Ishikawa (cell line): ENCODE results near the gene TPR.

ENCODE experiments used
- CEBPB ChIP-seq: IDR thresholded peaks from 2 replicates; pipeline ENCODE4 v1.6.1; 2012
- CREB1 ChIP-seq: IDR thresholded peaks from 2 replicates; pipeline ENCODE4 v1.6.1; 2012; ENCODE audit warnings: low read depth
- EGR1 ChIP-seq: IDR thresholded peaks from 2 replicates; pipeline ENCODE4 v1.6.1; 2012
- EP300 ChIP-seq: IDR thresholded peaks from 2 replicates; pipeline ENCODE4 v1.6.1; 2012; ENCODE audit warnings: borderline replicate concordance
- FOXM1 ChIP-seq: IDR thresholded peaks from 2 replicates; pipeline ENCODE4 v1.6.1; 2012; ENCODE audit warnings: low read depth, borderline replicate concordance
- NFIC ChIP-seq: IDR thresholded peaks from 2 replicates; pipeline ENCODE4 v1.6.1; 2012
- RAD21 ChIP-seq: IDR thresholded peaks from 2 replicates; pipeline ENCODE4 v1.6.1; 2012; ENCODE audit warnings: low read depth
- TAF1 ChIP-seq: IDR thresholded peaks from 2 replicates; pipeline ENCODE4 v1.6.1; 2012; ENCODE audit warnings: low read depth, mild to moderate bottlenecking
- TCF12 ChIP-seq: IDR thresholded peaks from 2 replicates; pipeline ENCODE4 v1.6.1; 2012; ENCODE audit warnings: low read depth
- TEAD4 ChIP-seq: IDR thresholded peaks from 2 replicates; pipeline ENCODE4 v1.6.1; 2012
- YY1 ChIP-seq: IDR thresholded peaks from 2 replicates; pipeline ENCODE4 v1.6.1; 2012; ENCODE audit warnings: low read depth
- ZBTB7A ChIP-seq: IDR thresholded peaks from 2 replicates; pipeline ENCODE4 v1.6.1; 2012; ENCODE audit warnings: low read depth
- TF ChIP-seq, protein P1 (sequence below): IDR thresholded peaks from 2 replicates; pipeline ENCODE4 v1.6.1; 2012
- TF ChIP-seq, protein P2 (sequence below): IDR thresholded peaks from 2 replicates; pipeline ENCODE4 v1.6.1; 2012
- TF ChIP-seq, protein P3 (sequence below): IDR thresholded peaks from 2 replicates; pipeline ENCODE4 v1.6.1; 2012; ENCODE audit warnings: low read depth, mild to moderate bottlenecking

The TPR gene

DNA sequence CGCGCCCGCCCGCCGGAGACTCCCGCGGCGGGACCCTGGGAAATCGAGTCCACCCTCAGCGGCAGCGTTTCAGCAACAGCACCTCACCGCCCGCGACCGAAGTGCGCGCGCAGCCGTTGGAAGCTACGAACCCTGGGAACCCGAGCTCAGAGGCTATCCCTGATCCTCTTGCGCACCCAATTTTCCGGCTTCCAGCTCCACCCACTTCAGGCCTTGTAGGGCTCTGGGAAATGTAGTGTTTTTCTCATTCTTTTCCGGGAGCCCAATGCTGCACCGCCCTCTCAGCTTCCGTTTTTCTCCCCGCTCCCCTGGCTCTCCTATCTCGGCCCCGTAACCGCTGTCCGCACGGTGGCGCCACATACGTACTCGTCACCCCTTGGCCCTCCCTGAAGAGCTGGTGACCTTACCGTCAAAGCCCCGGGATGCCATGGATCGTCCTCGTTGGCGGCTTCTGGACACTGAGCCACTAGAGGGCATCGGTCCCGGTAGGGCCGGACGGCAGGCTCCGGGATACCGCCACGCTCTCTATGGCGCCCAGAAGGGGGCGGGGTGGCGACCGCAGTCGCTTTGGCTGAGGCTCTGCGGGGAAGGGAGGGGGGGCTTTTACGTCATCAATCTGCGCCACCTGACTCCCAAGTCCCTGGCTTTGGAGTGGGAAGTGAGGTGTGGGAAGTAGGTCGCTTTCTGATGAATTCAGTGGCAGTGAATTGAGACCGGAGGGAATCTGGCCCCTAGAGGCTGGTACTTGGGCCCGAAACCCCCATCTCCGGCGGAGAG is at the start of gene TPR, which contains the start of gene ODR4:
TSS of gene TPR (minus strand) at position 102 of the 777 bp plus-strand sequence. CDS start 225 bp downstream, outside the sequence.
TSS of gene ODR4 (plus strand) at position 687 of the 777 bp plus-strand sequence. CDS start 3,948 bp downstream, outside the sequence.
- TF ChIP-seq, protein P1, sequence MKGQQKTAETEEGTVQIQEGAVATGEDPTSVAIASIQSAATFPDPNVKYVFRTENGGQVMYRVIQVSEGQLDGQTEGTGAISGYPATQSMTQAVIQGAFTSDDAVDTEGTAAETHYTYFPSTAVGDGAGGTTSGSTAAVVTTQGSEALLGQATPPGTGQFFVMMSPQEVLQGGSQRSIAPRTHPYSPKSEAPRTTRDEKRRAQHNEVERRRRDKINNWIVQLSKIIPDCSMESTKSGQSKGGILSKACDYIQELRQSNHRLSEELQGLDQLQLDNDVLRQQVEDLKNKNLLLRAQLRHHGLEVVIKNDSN: no peak
- TF ChIP-seq YY1: peak; percentile 81
- TF ChIP-seq NFIC: no peak
- TF ChIP-seq TCF12: peak; percentile 14; the same call in 1 of the 2 replicates
- no peak for TF ChIP-seq CEBPB
- TF ChIP-seq, protein P2, sequence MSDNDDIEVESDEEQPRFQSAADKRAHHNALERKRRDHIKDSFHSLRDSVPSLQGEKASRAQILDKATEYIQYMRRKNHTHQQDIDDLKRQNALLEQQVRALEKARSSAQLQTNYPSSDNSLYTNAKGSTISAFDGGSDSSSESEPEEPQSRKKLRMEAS: no peak; the same call in 1 of the 2 replicates
- TF ChIP-seq CREB1: peak; percentile 97
- peak; percentile 13; the same call in 1 of the 2 replicates for TF ChIP-seq RAD21
- TF ChIP-seq FOXM1: no peak
- peak; percentile 23; the same call in 1 of the 2 replicates for TF ChIP-seq EGR1
- peak; percentile 4; the same call in 1 of the 2 replicates for TF ChIP-seq TEAD4
- peak; percentile 83 for TF ChIP-seq TAF1
- no peak for TF ChIP-seq EP300
- no peak for TF ChIP-seq ZBTB7A
- TF ChIP-seq, protein P3, sequence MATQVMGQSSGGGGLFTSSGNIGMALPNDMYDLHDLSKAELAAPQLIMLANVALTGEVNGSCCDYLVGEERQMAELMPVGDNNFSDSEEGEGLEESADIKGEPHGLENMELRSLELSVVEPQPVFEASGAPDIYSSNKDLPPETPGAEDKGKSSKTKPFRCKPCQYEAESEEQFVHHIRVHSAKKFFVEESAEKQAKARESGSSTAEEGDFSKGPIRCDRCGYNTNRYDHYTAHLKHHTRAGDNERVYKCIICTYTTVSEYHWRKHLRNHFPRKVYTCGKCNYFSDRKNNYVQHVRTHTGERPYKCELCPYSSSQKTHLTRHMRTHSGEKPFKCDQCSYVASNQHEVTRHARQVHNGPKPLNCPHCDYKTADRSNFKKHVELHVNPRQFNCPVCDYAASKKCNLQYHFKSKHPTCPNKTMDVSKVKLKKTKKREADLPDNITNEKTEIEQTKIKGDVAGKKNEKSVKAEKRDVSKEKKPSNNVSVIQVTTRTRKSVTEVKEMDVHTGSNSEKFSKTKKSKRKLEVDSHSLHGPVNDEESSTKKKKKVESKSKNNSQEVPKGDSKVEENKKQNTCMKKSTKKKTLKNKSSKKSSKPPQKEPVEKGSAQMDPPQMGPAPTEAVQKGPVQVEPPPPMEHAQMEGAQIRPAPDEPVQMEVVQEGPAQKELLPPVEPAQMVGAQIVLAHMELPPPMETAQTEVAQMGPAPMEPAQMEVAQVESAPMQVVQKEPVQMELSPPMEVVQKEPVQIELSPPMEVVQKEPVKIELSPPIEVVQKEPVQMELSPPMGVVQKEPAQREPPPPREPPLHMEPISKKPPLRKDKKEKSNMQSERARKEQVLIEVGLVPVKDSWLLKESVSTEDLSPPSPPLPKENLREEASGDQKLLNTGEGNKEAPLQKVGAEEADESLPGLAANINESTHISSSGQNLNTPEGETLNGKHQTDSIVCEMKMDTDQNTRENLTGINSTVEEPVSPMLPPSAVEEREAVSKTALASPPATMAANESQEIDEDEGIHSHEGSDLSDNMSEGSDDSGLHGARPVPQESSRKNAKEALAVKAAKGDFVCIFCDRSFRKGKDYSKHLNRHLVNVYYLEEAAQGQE: no peak

DNA sequence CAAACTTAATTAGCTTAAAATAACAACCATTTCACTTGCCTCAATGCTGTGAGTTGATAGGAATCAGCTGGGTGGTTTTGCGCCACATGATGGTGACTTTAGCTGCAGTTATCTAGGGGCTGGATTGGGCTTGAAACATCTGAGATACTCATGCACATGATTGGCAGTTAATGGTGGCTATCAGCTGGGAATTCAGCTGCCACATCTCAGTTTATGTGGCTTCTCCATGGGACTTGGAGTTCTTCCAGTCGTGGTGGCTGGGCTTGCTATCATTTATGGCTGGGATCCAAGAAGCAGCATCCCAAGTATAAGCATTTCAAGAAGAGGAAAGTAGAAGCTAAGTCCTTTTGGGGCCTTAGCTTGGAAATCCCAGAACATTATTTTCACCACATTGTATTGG is 49.5 kb upstream of the TPR start:
- no peak for TF ChIP-seq YY1
- TF ChIP-seq CEBPB: no peak

DNA sequence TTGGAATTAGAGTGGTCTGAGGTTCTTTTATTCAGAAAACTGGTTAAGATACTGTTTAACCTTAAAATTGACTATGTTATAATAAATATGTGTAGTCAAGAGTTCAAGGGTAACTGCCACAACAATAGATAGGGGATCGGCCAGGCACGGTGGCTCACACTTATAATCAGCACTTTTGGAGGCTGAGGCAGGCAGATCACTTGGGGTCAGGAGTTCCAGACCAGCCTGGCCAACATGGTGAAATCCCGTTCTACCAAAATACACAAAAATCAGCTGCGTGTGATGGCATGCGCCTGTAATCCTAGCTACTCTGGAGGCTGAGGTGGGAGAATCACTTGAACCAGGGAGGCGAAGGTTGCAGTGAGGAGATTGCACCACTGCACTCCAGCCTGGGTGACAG is 46.4 kb upstream of the TPR start:
- TF ChIP-seq EGR1: no peak
- TF ChIP-seq, protein P2: no peak
- TF ChIP-seq TCF12: no peak
- no peak for TF ChIP-seq CREB1
- TF ChIP-seq, protein P3: no peak
- TF ChIP-seq, protein P1: no peak
- no peak for TF ChIP-seq FOXM1
- no peak for TF ChIP-seq ZBTB7A
- no peak for TF ChIP-seq CEBPB
- TF ChIP-seq YY1: no peak
- no peak for TF ChIP-seq NFIC
- TF ChIP-seq RAD21: no peak
- no peak for TF ChIP-seq EP300
- no peak for TF ChIP-seq TAF1
- no peak for TF ChIP-seq TEAD4

DNA sequence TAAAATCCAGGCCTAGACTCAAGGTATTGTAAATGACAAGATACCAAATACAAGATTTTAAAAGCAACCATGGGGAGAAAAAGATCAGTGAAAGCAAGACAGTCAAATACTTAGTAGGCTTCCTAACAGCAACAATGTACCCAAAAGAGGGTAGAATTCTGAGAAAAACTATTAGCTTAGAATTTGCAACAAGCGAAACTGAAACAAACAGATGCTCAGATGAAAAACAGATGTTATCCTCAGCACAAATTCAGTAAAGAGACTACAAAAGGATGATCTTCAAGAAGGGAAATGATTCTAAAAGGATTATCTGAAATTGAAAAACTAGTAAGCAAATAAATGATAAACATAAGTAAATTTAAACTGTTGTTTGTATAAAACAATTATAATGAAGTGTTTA is 45.9 kb upstream of the TPR start:
- TF ChIP-seq YY1 (no peak), EP300 (no peak)

DNA sequence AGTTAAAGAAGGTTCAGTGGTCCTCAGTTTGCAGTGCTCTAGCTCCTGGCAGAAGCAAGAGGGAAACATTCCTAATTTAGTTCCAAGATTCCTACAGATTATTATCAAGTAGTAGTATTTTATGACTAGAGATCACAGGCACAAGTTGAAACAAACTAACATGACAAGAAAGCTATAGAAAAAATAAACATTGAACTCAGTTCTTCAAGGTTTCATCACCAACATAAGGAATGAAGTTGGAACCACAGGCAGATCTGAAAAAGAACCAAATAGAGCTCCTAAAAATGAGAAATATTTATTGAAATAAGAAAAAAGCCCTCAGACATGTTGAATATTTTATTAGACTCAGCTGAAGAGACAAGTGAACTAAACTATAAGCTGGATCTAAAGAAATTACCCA is 45.3 kb upstream of the TPR start:
- no peak for TF ChIP-seq CREB1
- TF ChIP-seq, protein P2: no peak
- TF ChIP-seq TEAD4: no peak
- TF ChIP-seq, protein P1: no peak
- TF ChIP-seq EP300: no peak
- no peak for TF ChIP-seq NFIC
